ENCODE results near the gene GGCX.

GRCh38 chr2:85554980-85555612, 6.2 kb downstream of the GGCX start:
- TF ChIP-seq ELF4 (IDR thresholded peaks at IDR 0.05) (no peak), HDGF (IDR thresholded peaks at IDR 0.05; ENCODE audit: borderline replicate concordance) (no peak), SUZ12 (IDR thresholded peaks at IDR 0.05) (no peak), NFRKB (IDR thresholded peaks at IDR 0.05) (no peak), FOXM1 (IDR thresholded peaks at IDR 0.05; ENCODE audit: borderline replicate concordance) (no peak), LEF1 (IDR thresholded peaks at IDR 0.05; ENCODE audit: borderline replicate concordance) (no peak)
- TF ChIP-seq, protein P1, sequence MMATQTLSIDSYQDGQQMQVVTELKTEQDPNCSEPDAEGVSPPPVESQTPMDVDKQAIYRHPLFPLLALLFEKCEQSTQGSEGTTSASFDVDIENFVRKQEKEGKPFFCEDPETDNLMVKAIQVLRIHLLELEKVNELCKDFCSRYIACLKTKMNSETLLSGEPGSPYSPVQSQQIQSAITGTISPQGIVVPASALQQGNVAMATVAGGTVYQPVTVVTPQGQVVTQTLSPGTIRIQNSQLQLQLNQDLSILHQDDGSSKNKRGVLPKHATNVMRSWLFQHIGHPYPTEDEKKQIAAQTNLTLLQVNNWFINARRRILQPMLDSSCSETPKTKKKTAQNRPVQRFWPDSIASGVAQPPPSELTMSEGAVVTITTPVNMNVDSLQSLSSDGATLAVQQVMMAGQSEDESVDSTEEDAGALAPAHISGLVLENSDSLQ (IDR thresholded peaks at IDR 0.05) = no peak

Measured in HEK293T (cell line).